ENCODE measurements around the gene TNRC6C. TPM values are rescaled to one million over a fixed set of nuclear protein-coding genes. Genes with fewer than 3 reads are reported as not detected.

Gene TNRC6C
- total and polyA plus RNA-seq, 2 of the 13 experiments (the other 11 are each of a cell fraction or from before 2014, with no cell fraction given) = 0.66 to 4.9 TPM

- DNase-seq (ENCODE audit: low spot score) (no peak), ATAC-seq (no peak), FAIRE-seq (no peak)
- no peak overlapping the region for H3K4me2 ChIP-seq (ENCODE audit: low read depth, low read length)
- BruUV-seq (replicated peaks) = no TSS peak
- no peaks in the 10 kb centered on the region for H3K27me3 ChIP-seq (ENCODE audit: control insufficient read depth in 1 of 2, insufficient read depth in 2 of 2, low read length in 2 of 2)
- ChIA-PET POLR2A (no interaction called here), CTCF (ENCODE audit: low intra/inter-chr PET ratio, low total read pairs) (no interaction called here)
- H2AFZ ChIP-seq (ENCODE audit: low read length) = no peak overlapping the region
- H3K4me3 ChIP-seq (replicated peaks in 1 of 3; ENCODE audit: insufficient read depth in 1 of 3, low read depth in 2 of 3, low read length in 3 of 3) = no peak overlapping the region
- H3K79me2 ChIP-seq (ENCODE audit: insufficient read depth, low read length) = no peaks in the 10 kb centered on the region
- H3K27ac ChIP-seq (ENCODE audit: extremely low read length, insufficient read depth, low read length) = no peak overlapping the region
- intact Hi-C loops (cut with micrococcal nuclease; ENCODE audit: unreplicated experiment) = no loop called here
- TF ChIP-seq ELF1 (CRISPR knock-in tag; IDR thresholded peaks at IDR 0.05) (no peak), HOXA5 (CRISPR knock-in tag; IDR thresholded peaks at IDR 0.05) (no peak), POLR2A (IDR thresholded peaks at IDR 0.05; ENCODE audit: insufficient read depth in 1 of 2, low read depth in 2 of 2, low read length in 2 of 2) (no peak), ZNF251 (CRISPR knock-in tag; IDR thresholded peaks at IDR 0.05) (no peak)
- WGBS (ENCODE audit: low lambda C conversion rate) = 94% methylated on average over 5 of the region's 5 CpGs
- peaks cover 29 to 77% of the 10 kb centered on the region in 2 experiments for H3K36me3 ChIP-seq (replicated peaks in 1 of 2; ENCODE audit: control insufficient read depth in 1 of 2, insufficient read depth in 2 of 2, low read length in 2 of 2)
- H3K4me1 ChIP-seq (ENCODE audit: insufficient read depth, low read length) = no peaks in the 10 kb centered on the region
- H4K20me1 ChIP-seq (ENCODE audit: insufficient read depth, low read length) = no peaks in the 10 kb centered on the region
- in situ Hi-C loops (cut with HindIII; ENCODE audit: extremely low pct_ligation_motif_present, low pct_unique_long_range_greater_than_20kb) = no loop called here
- no peak overlapping the region for H3K9ac ChIP-seq (ENCODE audit: insufficient read depth, low read depth, low read length)
- H3K9me3 ChIP-seq (ENCODE audit: low read length) = no peaks in the 10 kb centered on the region
These were observed 117.0 kb downstream of the TNRC6C start for GRCh38 chr17:78075545-78075944.

GRCh38 chr17:78079253-78079652, 120.8 kb downstream of the TNRC6C start:
- no peaks in the 10 kb centered on the region for H3K79me2 ChIP-seq (ENCODE audit: insufficient read depth, low read length)
- DNase-seq (ENCODE audit: low spot score) = no peak
- no peaks in the 10 kb centered on the region for H4K20me1 ChIP-seq (ENCODE audit: insufficient read depth, low read length)
- ChIA-PET CTCF (ENCODE audit: low intra/inter-chr PET ratio, low total read pairs) (no interaction called here), POLR2A (no interaction called here)
- H3K27me3 ChIP-seq (ENCODE audit: control insufficient read depth in 1 of 2, insufficient read depth in 2 of 2, low read length in 2 of 2) = no peaks in the 10 kb centered on the region
- in situ Hi-C loops (cut with HindIII; ENCODE audit: extremely low pct_ligation_motif_present, low pct_unique_long_range_greater_than_20kb) = no loop called here
- no peak for FAIRE-seq
- no peak overlapping the region for H3K27ac ChIP-seq (ENCODE audit: extremely low read length, insufficient read depth, low read length)
- no peak overlapping the region for H2AFZ ChIP-seq (ENCODE audit: low read length)
- no peaks in the 10 kb centered on the region for H3K9me3 ChIP-seq (ENCODE audit: low read length)
- no peak for ATAC-seq
- no TSS peak for BruUV-seq (replicated peaks)
- H3K4me3 ChIP-seq (replicated peaks in 1 of 3; ENCODE audit: insufficient read depth in 1 of 3, low read depth in 2 of 3, low read length in 3 of 3) = no peak overlapping the region
- intact Hi-C loops (cut with micrococcal nuclease; ENCODE audit: unreplicated experiment) = no loop called here
- no peak overlapping the region for H3K9ac ChIP-seq (ENCODE audit: insufficient read depth, low read depth, low read length)
- no peak overlapping the region for H3K4me2 ChIP-seq (ENCODE audit: low read depth, low read length)
- H3K36me3 ChIP-seq (replicated peaks in 1 of 2; ENCODE audit: control insufficient read depth in 1 of 2, insufficient read depth in 2 of 2, low read length in 2 of 2) = peaks cover 19 to 53% of the 10 kb centered on the region in 2 experiments
- WGBS (ENCODE audit: low lambda C conversion rate) = 95% methylated on average over 6 of the region's 6 CpGs
- no peaks in the 10 kb centered on the region for H3K4me1 ChIP-seq (ENCODE audit: insufficient read depth, low read length)
- no peak for TF ChIP-seq NPAS2 (CRISPR knock-in tag; IDR thresholded peaks at IDR 0.05; ENCODE audit: borderline replicate concordance)
- no peak for TF ChIP-seq SP1 (IDR thresholded peaks at IDR 0.05)
- no peak for TF ChIP-seq SP1 (CRISPR knock-in tag; IDR thresholded peaks at IDR 0.05)
- TF ChIP-seq ASH2L (IDR thresholded peaks at IDR 0.05; ENCODE audit: insufficient read length, low read depth, low read length) = no peak
- no peak for TF ChIP-seq ZKSCAN8 (CRISPR knock-in tag; IDR thresholded peaks at IDR 0.05; ENCODE audit: borderline replicate concordance)
- no peak for TF ChIP-seq GPBP1L1 (CRISPR knock-in tag; IDR thresholded peaks at IDR 0.05)
- TF ChIP-seq ZNF780A (CRISPR knock-in tag; IDR thresholded peaks at IDR 0.05) = no peak
- no peak for TF ChIP-seq AGO2 (optimal IDR thresholded peaks at IDR 0.05; ENCODE audit: low read depth, low read length)
- no peak for TF ChIP-seq PHB2 (IDR thresholded peaks at IDR 0.05; ENCODE audit: partially characterized antibody)
- TF ChIP-seq ZNF331 (CRISPR knock-in tag; IDR thresholded peaks at IDR 0.05) = no peak
- TF ChIP-seq GATAD2A (CRISPR knock-in tag; IDR thresholded peaks at IDR 0.05) = no peak
- TF ChIP-seq ZNF33B (CRISPR knock-in tag; IDR thresholded peaks at IDR 0.05) = no peak
- TF ChIP-seq ZNF841 (CRISPR knock-in tag; IDR thresholded peaks at IDR 0.05; ENCODE audit: borderline replicate concordance) = no peak
- TF ChIP-seq ZNF687 (CRISPR knock-in tag; IDR thresholded peaks at IDR 0.05) = no peak
